MM.1S (cell line): Measurements from ENCODE around the gene DNAH10.

Experiments
- EZH2phosphoT487 ChIP-seq: fragments of 300-600 bp; sonication (generic); IDR thresholded peaks from 2 replicates; pipeline ENCODE4 v1.6.1; 2018; ENCODE audit warnings: antibody characterized with exemption, low read length
- TF ChIP-seq, protein P1 (sequence below): fragments of 300-600 bp; sonication (generic); IDR thresholded peaks from 2 replicates; pipeline ENCODE4 v1.5.1; 2016; ENCODE audit warnings: antibody characterized with exemption, low read length, mixed read lengths

- TF ChIP-seq, protein P1, sequence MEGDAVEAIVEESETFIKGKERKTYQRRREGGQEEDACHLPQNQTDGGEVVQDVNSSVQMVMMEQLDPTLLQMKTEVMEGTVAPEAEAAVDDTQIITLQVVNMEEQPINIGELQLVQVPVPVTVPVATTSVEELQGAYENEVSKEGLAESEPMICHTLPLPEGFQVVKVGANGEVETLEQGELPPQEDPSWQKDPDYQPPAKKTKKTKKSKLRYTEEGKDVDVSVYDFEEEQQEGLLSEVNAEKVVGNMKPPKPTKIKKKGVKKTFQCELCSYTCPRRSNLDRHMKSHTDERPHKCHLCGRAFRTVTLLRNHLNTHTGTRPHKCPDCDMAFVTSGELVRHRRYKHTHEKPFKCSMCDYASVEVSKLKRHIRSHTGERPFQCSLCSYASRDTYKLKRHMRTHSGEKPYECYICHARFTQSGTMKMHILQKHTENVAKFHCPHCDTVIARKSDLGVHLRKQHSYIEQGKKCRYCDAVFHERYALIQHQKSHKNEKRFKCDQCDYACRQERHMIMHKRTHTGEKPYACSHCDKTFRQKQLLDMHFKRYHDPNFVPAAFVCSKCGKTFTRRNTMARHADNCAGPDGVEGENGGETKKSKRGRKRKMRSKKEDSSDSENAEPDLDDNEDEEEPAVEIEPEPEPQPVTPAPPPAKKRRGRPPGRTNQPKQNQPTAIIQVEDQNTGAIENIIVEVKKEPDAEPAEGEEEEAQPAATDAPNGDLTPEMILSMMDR, result no peak
- TF ChIP-seq EZH2phosphoT487, result no peak
Observed at GRCh38 chr12:123761841-123762714, at the start of gene DNAH10.
